GM18907 (cell line): ENCODE data around the gene SLC26A9.

Experiments used
- ATAC-seq: cut with Tn5 transposase; IDR thresholded peaks from one replicate; pipeline ENCODE4 v1.9.1; 2021; ENCODE audit warnings: mild to moderate bottlenecking, moderate library complexity; ENCODE audit not compliant: unreplicated experiment

The SLC26A9 gene

GRCh38 chr1:205949753-205950152, 6.5 kb upstream of the SLC26A9 start:
- ATAC-seq, result no peak

GRCh38 chr1:205948886-205949285, 5.6 kb upstream of the SLC26A9 start:
- no peak for ATAC-seq

- ATAC-seq, result no peak
Measured at GRCh38 chr1:205948039-205948438, 4.8 kb upstream of the SLC26A9 start.

GRCh38 chr1:205947024-205947423, 3.8 kb upstream of the SLC26A9 start:
- no peak for ATAC-seq

- no peak for ATAC-seq
Measured at GRCh38 chr1:205945069-205945468, 1.8 kb upstream of the SLC26A9 start.

- no peak for ATAC-seq
Measured at GRCh38 chr1:205944525-205944924, 1.3 kb upstream of the SLC26A9 start.

GRCh38 chr1:205942631-205943159, 561 bp downstream of the SLC26A9 start:
- ATAC-seq, result no peak

- ATAC-seq, result no peak
Measured at GRCh38 chr1:205940710-205941109, 2.5 kb downstream of the SLC26A9 start.

GRCh38 chr1:205939690-205940330, 3.4 kb downstream of the SLC26A9 start:
- ATAC-seq, result no peak

- no peak for ATAC-seq
Measured at GRCh38 chr1:205938682-205939081, 4.6 kb downstream of the SLC26A9 start.

GRCh38 chr1:205936846-205937586, 6.2 kb downstream of the SLC26A9 start:
- no peak for ATAC-seq

GRCh38 chr1:205936311-205936710, 6.9 kb downstream of the SLC26A9 start:
- ATAC-seq, result no peak

GRCh38 chr1:205935869-205936268, 7.4 kb downstream of the SLC26A9 start:
- ATAC-seq, result no peak

- ATAC-seq, result no peak
Measured at GRCh38 chr1:205934788-205935187, 8.5 kb downstream of the SLC26A9 start.

GRCh38 chr1:205933671-205934618, 9.3 kb downstream of the SLC26A9 start:
- no peak for ATAC-seq

GRCh38 chr1:205932776-205933175, 10.5 kb downstream of the SLC26A9 start:
- ATAC-seq, result no peak

- no peak for ATAC-seq
Measured at GRCh38 chr1:205930799-205931281, 12.4 kb downstream of the SLC26A9 start.

GRCh38 chr1:205930195-205930577, 13.1 kb downstream of the SLC26A9 start:
- ATAC-seq, result no peak

GRCh38 chr1:205929496-205930194, 13.6 kb downstream of the SLC26A9 start:
- ATAC-seq, result no peak

GRCh38 chr1:205928317-205928716, 14.9 kb downstream of the SLC26A9 start:
- ATAC-seq, result no peak
